WTC11 (cell line): Measurements from ENCODE around the gene JADE1. TPM values are rescaled to one million over a fixed set of nuclear protein-coding genes. Genes with fewer than 3 reads are reported as not detected.

Experiments used
- ATAC-seq: fragments of 200-7000 bp; cut with Tn5 transposase; 2 replicates; pipeline ENCODE4 v1.10.0; 2021; ENCODE audit warnings: mild to moderate bottlenecking, moderate library complexity
- CTCF ChIA-PET: fragments of 300-600 bp; sonication (Branson Sonifier 250); formaldehyde crosslinking; loops from one replicate; lab custom pipeline; 2021; ENCODE audit warnings: antibody characterized with exemption; lab: Charles Lee
- POLR2A ChIA-PET: fragments of 350-600 bp; sonication (Branson Sonifier 250); formaldehyde crosslinking; loops from one replicate; lab custom pipeline; 2021; ENCODE audit warnings: antibody characterized with exemption; lab: Charles Lee
- DNase-seq: peaks from one replicate; pipeline ENCODE4 v3.0.0; 2021; ENCODE audit warnings: low spot score
- H3K27ac Mint-ChIP-seq: 2 replicates; pipeline ENCODE4 v1.8.0; 2021; ENCODE audit warnings: mixed read lengths
- H3K27me3 Mint-ChIP-seq: 2 replicates; pipeline ENCODE4 v1.8.0; 2021; ENCODE audit warnings: low read depth, mild to moderate bottlenecking, moderate library complexity, mixed read lengths
- H3K36me3 Mint-ChIP-seq: 2 replicates; pipeline ENCODE4 v1.8.0; 2021; ENCODE audit warnings: mixed read lengths
- H3K4me1 Mint-ChIP-seq: 2 replicates; pipeline ENCODE4 v1.8.0; 2022; ENCODE audit warnings: mixed read lengths
- H3K4me3 Mint-ChIP-seq: 2 replicates; pipeline ENCODE4 v1.8.0; 2021; ENCODE audit warnings: mild to moderate bottlenecking, moderate library complexity, mixed read lengths
- H3K9me3 Mint-ChIP-seq: 2 replicates; pipeline ENCODE4 v1.8.0; 2021; ENCODE audit warnings: mixed read lengths
- CBFB ChIP-seq: sonication (generic); formaldehyde crosslinking; IDR thresholded peaks from 2 replicates; pipeline ENCODE4 v1.8.1; 2022; ENCODE audit warnings: mild to moderate bottlenecking, low read depth, missing genetic modification reagents
- GTF2I ChIP-seq: fragments of 250-450 bp; sonication (Bioruptor Pico); conservative IDR thresholded peaks from 2 replicates; pipeline ENCODE4 v1.4.0; 2021; ENCODE audit warnings: mild to moderate bottlenecking
- JAZF1 ChIP-seq: fragments of 250-450 bp; sonication (Bioruptor Pico); IDR thresholded peaks from 2 replicates; pipeline ENCODE4 v1.9.0; 2021; ENCODE audit warnings: moderate library complexity, mild to moderate bottlenecking, inconsistent platforms
- JUN ChIP-seq: sonication (generic); formaldehyde crosslinking; IDR thresholded peaks from 2 replicates; pipeline ENCODE4 v1.8.0; 2023; ENCODE audit warnings: mild to moderate bottlenecking, missing genetic modification reagents
- MXD4 ChIP-seq: fragments of 250-450 bp; sonication (Bioruptor Pico); IDR thresholded peaks from 2 replicates; pipeline ENCODE4 v1.8.0; 2021; ENCODE audit warnings: mild to moderate bottlenecking, moderate library complexity, borderline replicate concordance
- NFYB ChIP-seq: sonication (generic); formaldehyde crosslinking; conservative IDR thresholded peaks from 2 replicates; pipeline ENCODE4 v1.8.0; 2022; ENCODE audit warnings: low read depth, missing genetic modification reagents
- NR1H2 ChIP-seq: sonication (generic); formaldehyde crosslinking; IDR thresholded peaks from 2 replicates; pipeline ENCODE4 v1.9.0; 2021; ENCODE audit warnings: mild to moderate bottlenecking, moderate library complexity, missing genetic modification reagents
- NR2C2 ChIP-seq: sonication (generic); formaldehyde crosslinking; IDR thresholded peaks from 2 replicates; pipeline ENCODE4 v1.8.0; 2022; ENCODE audit warnings: mild to moderate bottlenecking, missing genetic modification reagents
- RORB ChIP-seq: fragments of 250-450 bp; sonication (Bioruptor Pico); IDR thresholded peaks from 2 replicates; pipeline ENCODE4 v1.9.0; 2021; ENCODE audit warnings: mild to moderate bottlenecking
- SMAD3 ChIP-seq: sonication (generic); formaldehyde crosslinking; IDR thresholded peaks from 2 replicates; pipeline ENCODE4 v1.8.0; 2022; ENCODE audit warnings: missing genetic modification reagents, mild to moderate bottlenecking, borderline replicate concordance
- SOX15 ChIP-seq: fragments of 250-450 bp; sonication (Bioruptor Pico); IDR thresholded peaks from 2 replicates; pipeline ENCODE4 v1.9.0; 2021; ENCODE audit warnings: mild to moderate bottlenecking
- total RNA-seq: library from RNA; stranded (reverse); gene quantifications from 3 replicates; pipeline ENCODE4 v1.2.3, GENCODE V29; 2021
- TF ChIP-seq, protein P1 (sequence below): sonication (generic); formaldehyde crosslinking; IDR thresholded peaks from 2 replicates; pipeline ENCODE4 v1.8.1; 2023; ENCODE audit warnings: mild to moderate bottlenecking, moderate library complexity, missing genetic modification reagents
- TF ChIP-seq, protein P2 (sequence below): sonication (generic); formaldehyde crosslinking; IDR thresholded peaks from 2 replicates; pipeline ENCODE4 v1.8.1; 2022; ENCODE audit warnings: missing genetic modification reagents, borderline replicate concordance
- TF ChIP-seq, protein P3 (sequence below): fragments of 250-450 bp; sonication (Bioruptor Pico); conservative IDR thresholded peaks from 2 replicates; pipeline ENCODE4 v1.9.0; 2021; ENCODE audit warnings: mild to moderate bottlenecking

The JADE1 gene
- total RNA-seq, 1 experiment from 2014 or later, result 132 TPM

DNA sequence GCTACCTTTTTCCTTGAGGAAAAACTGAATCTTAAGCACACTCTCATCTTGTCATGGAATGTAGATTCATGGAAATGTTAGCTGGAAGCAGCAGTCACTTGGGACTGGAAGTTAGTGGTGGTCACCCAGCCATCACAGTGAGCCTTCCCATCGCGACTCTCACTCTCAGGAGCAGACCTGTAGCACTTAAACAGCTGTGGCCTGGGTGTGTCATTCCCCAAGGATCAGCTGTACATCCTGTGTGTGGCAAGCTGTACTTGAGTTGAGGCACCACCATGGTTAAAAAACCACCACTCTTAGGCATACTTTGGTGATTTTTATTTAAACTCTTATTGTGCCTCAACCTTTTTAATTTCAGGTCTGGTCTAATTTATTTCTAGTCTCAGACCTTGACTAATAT is 46.7 kb downstream of the JADE1 start:
- TF ChIP-seq SMAD3 (CRISPR knock-in tag), result no peak
- TF ChIP-seq, protein P1, sequence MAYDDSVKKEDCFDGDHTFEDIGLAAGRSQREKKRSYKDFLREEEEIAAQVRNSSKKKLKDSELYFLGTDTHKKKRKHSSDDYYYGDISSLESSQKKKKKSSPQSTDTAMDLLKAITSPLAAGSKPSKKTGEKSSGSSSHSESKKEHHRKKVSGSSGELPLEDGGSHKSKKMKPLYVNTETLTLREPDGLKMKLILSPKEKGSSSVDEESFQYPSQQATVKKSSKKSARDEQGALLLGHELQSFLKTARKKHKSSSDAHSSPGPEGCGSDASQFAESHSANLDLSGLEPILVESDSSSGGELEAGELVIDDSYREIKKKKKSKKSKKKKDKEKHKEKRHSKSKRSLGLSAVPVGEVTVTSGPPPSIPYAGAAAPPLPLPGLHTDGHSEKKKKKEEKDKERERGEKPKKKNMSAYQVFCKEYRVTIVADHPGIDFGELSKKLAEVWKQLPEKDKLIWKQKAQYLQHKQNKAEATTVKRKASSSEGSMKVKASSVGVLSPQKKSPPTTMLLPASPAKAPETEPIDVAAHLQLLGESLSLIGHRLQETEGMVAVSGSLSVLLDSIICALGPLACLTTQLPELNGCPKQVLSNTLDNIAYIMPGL (CRISPR knock-in tag), result no peak
- DNase-seq (no peak), ATAC-seq (no peak)
- ChIA-PET CTCF (no interaction called here), POLR2A (no interaction called here)
- Mint-ChIP-seq H3K4me3 (no peak overlapping the region), H3K27me3 (no peaks in the 10 kb centered on the region), H3K4me1 (peaks cover 21% of the 10 kb centered on the region), H3K36me3 (peaks cover 97% of the 10 kb centered on the region), H3K27ac (peak overlapping the region; percentile 52), H3K9me3 (no peaks in the 10 kb centered on the region)

DNA sequence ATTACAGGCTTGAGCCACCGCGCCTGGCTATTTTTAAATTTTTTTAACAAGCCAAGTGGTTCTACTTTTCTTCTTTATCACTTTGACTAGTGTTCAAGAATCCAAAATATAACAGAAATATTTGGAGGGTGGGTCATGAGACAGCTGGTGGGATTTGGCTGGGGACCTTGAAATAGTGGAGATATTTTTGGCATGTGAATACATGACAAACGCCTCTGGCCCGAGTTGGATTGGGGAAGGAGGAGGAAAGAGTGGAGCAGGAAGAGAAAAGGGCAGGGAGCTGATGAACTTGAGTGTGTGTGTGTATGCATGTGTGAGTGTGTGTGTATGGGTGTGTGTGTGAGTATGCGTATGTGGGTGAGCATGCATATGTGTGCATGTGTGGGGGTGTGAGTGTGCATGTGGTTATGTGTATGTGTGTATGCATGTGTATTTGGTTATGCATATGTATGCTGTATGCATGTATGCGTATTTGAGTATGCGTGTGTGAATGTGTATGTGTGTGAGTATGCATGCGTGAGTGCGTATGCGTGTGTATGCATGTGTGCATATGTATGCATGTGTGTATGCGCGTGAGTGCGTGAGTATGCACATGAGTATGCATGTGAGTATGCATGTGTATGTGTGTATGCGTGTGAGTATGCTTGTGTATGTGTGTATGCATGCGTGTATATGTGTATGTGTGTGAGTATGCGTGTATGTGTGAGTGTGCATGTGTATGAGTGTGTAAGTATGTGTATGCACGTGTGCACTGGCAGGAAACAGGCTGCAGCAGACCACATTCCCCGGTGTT is 49.6 kb downstream of the JADE1 start:
- Mint-ChIP-seq H3K4me1 (peaks cover 41% of the 10 kb centered on the region), H3K27ac (peak overlapping the region; percentile 75)

DNA sequence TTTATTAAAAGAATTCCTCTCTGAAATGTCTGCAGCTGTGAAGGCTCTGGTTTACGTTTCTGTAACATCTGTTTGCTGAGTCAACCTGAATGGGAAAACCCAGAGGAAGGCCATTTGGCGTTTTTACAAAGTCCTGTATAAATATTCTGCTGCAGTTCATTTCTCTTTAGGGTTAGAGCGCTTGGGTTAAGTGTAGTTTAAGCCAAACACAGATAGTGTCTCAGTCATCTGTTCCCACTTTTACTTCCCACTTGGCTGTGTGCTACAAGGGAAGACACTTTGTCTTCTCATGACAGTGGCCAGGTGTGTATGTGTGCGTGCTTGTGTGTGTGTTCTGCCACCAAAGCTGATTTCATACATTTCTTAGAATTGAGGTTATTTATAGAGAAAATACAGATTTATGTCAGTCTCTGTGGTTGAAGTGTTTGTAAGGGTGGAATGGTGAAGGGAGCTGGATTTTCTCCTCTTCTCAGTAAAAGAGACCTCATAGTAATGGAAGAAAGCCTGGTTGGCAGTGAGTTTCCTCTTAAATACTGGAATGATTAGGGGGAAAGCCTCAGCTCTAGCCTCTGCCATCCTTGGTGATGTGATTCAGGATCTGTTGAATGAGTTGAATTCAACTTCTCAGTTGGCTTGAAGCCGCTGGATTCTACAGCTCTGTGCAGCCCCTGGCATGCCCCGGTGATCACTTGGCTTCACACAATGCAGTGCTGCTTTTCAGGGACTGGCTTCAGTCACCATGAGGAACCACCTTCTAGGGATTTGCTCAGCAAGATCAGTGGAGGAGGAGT is 50.6 kb downstream of the JADE1 start:
- Mint-ChIP-seq H3K27me3 (no peaks in the 10 kb centered on the region), H3K4me1 (peaks cover 47% of the 10 kb centered on the region), H3K27ac (peak overlapping the region; percentile 75), H3K4me3 (no peak overlapping the region), H3K9me3 (no peaks in the 10 kb centered on the region), H3K36me3 (peaks cover 97% of the 10 kb centered on the region)
- no peak for ATAC-seq
- ChIA-PET POLR2A (no interaction called here), CTCF (no interaction called here)
- DNase-seq, result no peak
- TF ChIP-seq MXD4 (CRISPR knock-in tag) (no peak), RORB (CRISPR knock-in tag) (no peak), NR1H2 (CRISPR knock-in tag) (no peak), JUN (CRISPR knock-in tag) (no peak), GTF2I (no peak), SOX15 (no peak), NFYB (CRISPR knock-in tag) (no peak), NR2C2 (no peak), JAZF1 (no peak), CBFB (no peak)
- TF ChIP-seq, protein P2, sequence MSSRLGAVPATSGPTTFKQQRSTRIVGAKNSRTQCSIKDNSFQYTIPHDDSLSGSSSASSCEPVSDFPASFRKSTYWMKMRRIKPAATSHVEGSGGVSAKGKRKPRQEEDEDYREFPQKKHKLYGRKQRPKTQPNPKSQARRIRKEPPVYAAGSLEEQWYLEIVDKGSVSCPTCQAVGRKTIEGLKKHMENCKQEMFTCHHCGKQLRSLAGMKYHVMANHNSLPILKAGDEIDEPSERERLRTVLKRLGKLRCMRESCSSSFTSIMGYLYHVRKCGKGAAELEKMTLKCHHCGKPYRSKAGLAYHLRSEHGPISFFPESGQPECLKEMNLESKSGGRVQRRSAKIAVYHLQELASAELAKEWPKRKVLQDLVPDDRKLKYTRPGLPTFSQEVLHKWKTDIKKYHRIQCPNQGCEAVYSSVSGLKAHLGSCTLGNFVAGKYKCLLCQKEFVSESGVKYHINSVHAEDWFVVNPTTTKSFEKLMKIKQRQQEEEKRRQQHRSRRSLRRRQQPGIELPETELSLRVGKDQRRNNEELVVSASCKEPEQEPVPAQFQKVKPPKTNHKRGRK (CRISPR knock-in tag), result no peak
- TF ChIP-seq, protein P3, sequence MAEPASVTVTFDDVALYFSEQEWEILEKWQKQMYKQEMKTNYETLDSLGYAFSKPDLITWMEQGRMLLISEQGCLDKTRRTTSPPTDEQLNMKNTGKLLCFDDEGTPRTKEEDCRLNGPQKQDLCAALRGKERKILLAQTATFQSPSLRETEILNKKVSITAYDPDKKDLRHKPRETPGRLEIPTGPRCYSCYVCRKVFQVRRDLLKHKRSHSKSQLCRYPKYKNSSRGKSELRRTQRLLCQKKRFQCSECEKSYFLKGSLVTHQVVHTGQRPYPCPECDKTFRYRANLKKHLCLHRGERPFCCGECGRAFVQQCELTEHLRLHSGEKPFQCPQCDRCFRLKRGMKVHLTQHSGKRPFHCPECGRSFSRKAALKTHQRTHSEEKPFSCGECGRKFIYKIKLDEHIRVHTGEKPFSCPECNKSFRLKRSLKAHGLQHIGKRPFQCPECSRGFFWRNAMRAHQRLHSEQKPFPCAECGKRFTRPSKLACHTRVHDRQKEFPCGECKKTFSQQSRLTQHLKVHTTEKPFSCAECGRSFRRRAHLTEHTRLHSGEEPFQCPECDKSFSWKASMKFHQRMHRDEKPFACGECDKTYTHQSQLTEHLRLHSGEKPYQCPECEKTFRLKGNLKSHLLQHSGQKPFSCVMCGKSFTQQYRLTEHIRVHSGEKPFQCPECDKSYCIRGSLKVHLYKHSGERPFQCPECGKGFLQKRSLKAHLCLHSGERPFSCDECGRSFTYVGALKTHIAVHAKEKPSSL (CRISPR knock-in tag), result no peak

More for the DNA sequence above, 49.6 kb downstream of the JADE1 start:
- H3K27me3 Mint-ChIP-seq, result no peaks in the 10 kb centered on the region
- CTCF ChIA-PET, result no interaction called here
- no peak for DNase-seq
- no peak for TF ChIP-seq JUN (CRISPR knock-in tag)
- no peaks in the 10 kb centered on the region for H3K9me3 Mint-ChIP-seq
- peaks cover 97% of the 10 kb centered on the region for H3K36me3 Mint-ChIP-seq
- POLR2A ChIA-PET, result interaction anchor here (0.6 kb wide), 1 partner anchor 27 kb away, joined by 3 read pairs; no protein-coding TSS in a partner anchor
- no peak overlapping the region for H3K4me3 Mint-ChIP-seq
- no peak for ATAC-seq
